ENCODE measurements around the gene STAT5B. TPM values are rescaled to one million over a fixed set of nuclear protein-coding genes. Genes with fewer than 3 reads are reported as not detected.

The STAT5B gene
- total and polyA plus RNA-seq, 2 of the 8 experiments (the other 6 are each of a cell fraction or from before 2014, with no cell fraction given): 35.3 to 52.6 TPM

DNA sequence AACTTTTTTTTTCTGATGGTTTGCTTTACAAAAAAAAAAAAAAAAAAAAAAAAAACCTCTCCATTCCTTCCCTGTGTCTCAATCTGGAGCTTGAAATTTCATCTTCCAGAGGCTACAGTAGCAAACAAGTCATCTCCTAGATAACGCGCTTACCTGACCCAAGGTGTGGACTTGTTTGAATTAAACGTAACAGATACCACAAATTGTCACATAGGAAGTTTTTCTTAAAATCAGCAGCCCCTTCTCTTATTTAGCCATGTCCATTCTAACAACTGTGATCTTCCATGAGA lies 2.0 kb downstream of the STAT5B start:
- Histone ChIP-seq H3K9me3 (ENCODE audit: insufficient read depth in 2 of 2, low read depth in 1 of 2, low read length in 1 of 2) (no peaks in the 10 kb centered on the region), H3K18ac (ENCODE audit: extremely low read depth, low read length) (no peak overlapping the region), H3K23me2 (ENCODE audit: low read depth, low read length) (peaks cover 8% of the 10 kb centered on the region; the same call in 1 of the 2 replicates), H3K27me3 (replicated peaks in 1 of 4; ENCODE audit: control insufficient read depth in 3 of 4, extremely low read depth in 1 of 4, insufficient read depth in 3 of 4, low read length in 3 of 4) (peaks cover 0 to 4% (median 2%) of the 10 kb centered on the region in 4 experiments; a peak in 1 of 7 replicates), H2BK120ac (replicated peaks; ENCODE audit: low read depth, low read length) (no peak overlapping the region), H3K4me3 (ENCODE audit: extremely low read depth in 1 of 4, insufficient read depth in 2 of 4, low read depth in 3 of 4, low read length in 4 of 4) (peak overlapping the region in 1 of 4 experiments; percentile 92; a peak in 3 of 8 replicates), H2BK15ac (ENCODE audit: low read length) (no peak overlapping the region), H3K27ac (ENCODE audit: low read depth, low read length) (no peak overlapping the region), H2BK12ac (ENCODE audit: low read depth, low read length) (no peak overlapping the region), H3K4me1 (replicated peaks in 1 of 4; ENCODE audit: control insufficient read depth in 3 of 4, insufficient read depth in 4 of 4, low read length in 3 of 4) (peaks cover 9 to 20% (median 13%) of the 10 kb centered on the region in 4 experiments; a peak in 6 of 7 replicates), H3K56ac (replicated peaks; ENCODE audit: insufficient read length, low read depth, low read length) (no peak overlapping the region), H4K8ac (ENCODE audit: extremely low read depth, insufficient read depth, low read length) (no peak overlapping the region), H3K36me3 (ENCODE audit: control insufficient read depth in 2 of 4, insufficient read depth in 4 of 4, low read length in 3 of 4) (no peaks in the 10 kb centered on the region), H3K79me1 (ENCODE audit: low read depth, low read length) (peaks cover 8% of the 10 kb centered on the region; the same call in 1 of the 2 replicates), H4K5ac (ENCODE audit: insufficient read length, low read depth, low read length) (no peak overlapping the region), H3K4ac (replicated peaks; ENCODE audit: insufficient read length, low read depth, low read length) (no peak overlapping the region), H3K79me2 (ENCODE audit: control insufficient read depth in 1 of 2, insufficient read depth in 2 of 2, low read length in 2 of 2) (peaks cover 4 to 59% of the 10 kb centered on the region in 2 experiments; a peak in 3 of 4 replicates), H4K91ac (replicated peaks; ENCODE audit: insufficient read length, low read length) (no peak overlapping the region), H2AK5ac (ENCODE audit: low read depth, low read length) (no peak overlapping the region), H3K23ac (ENCODE audit: insufficient read length) (no peak overlapping the region), H2BK20ac (ENCODE audit: low read length) (no peak overlapping the region), H3K14ac (ENCODE audit: insufficient read length) (no peak overlapping the region), H3K9ac (replicated peaks in 1 of 4; ENCODE audit: extremely low read depth in 1 of 4, low read depth in 3 of 4, low read length in 3 of 4) (no peak overlapping the region; a peak in 1 of 7 replicates), H2BK5ac (ENCODE audit: low read depth, low read length) (no peak overlapping the region), H4K20me1 (replicated peaks in 1 of 2; ENCODE audit: control insufficient read depth in 1 of 2, insufficient read depth in 2 of 2, low read length in 2 of 2) (peaks cover 0 to 2% of the 10 kb centered on the region in 2 experiments), H3K4me2 (ENCODE audit: insufficient read depth in 1 of 2, low read depth in 2 of 2, low read length in 2 of 2) (peak overlapping the region; percentile 70 to 91; a peak in 3 of 4 replicates), H2AFZ (ENCODE audit: low read length) (no peak overlapping the region)
- FAIRE-seq (no peak), DNase-seq (ENCODE audit: low read depth in 1 of 2, low spot score in 2 of 2) (no peak)
- TF ChIP-seq E2F6 (IDR thresholded peaks at IDR 0.05): no peak
- no peak for TF ChIP-seq CTBP2 (IDR thresholded peaks at IDR 0.05; ENCODE audit: borderline replicate concordance, insufficient read depth, insufficient read length, low read length)
- no peak for TF ChIP-seq KDM1A (IDR thresholded peaks at IDR 0.05; ENCODE audit: borderline replicate concordance, low read length)
- TF ChIP-seq USF2 (IDR thresholded peaks at IDR 0.05; ENCODE audit: low read length): no peak
- no peak for TF ChIP-seq BRCA1 (IDR thresholded peaks at IDR 0.05; ENCODE audit: low read depth, low read length)
- TF ChIP-seq, protein P1, sequence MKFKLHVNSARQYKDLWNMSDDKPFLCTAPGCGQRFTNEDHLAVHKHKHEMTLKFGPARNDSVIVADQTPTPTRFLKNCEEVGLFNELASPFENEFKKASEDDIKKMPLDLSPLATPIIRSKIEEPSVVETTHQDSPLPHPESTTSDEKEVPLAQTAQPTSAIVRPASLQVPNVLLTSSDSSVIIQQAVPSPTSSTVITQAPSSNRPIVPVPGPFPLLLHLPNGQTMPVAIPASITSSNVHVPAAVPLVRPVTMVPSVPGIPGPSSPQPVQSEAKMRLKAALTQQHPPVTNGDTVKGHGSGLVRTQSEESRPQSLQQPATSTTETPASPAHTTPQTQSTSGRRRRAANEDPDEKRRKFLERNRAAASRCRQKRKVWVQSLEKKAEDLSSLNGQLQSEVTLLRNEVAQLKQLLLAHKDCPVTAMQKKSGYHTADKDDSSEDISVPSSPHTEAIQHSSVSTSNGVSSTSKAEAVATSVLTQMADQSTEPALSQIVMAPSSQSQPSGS (IDR thresholded peaks at IDR 0.05; ENCODE audit: low read length): no peak
- TF ChIP-seq RBBP5 (IDR thresholded peaks at IDR 0.05; ENCODE audit: borderline replicate concordance, low read depth, low read length): no peak
- no peak for TF ChIP-seq SRF (IDR thresholded peaks at IDR 0.05; ENCODE audit: low read depth, low read length)
- no peak for TF ChIP-seq EGR1 (IDR thresholded peaks at IDR 0.05; ENCODE audit: borderline replicate concordance, low read depth, low read length)
- ChIA-PET CTCF (ENCODE audit: partially characterized antibody) (interaction anchor here (5.0 kb wide), 1 partner anchor 52 kb away, joined by 26 read pairs; no protein-coding TSS in a partner anchor), POLR2A (ENCODE audit: partially characterized antibody) (no interaction called here)
- WGBS, 2 experiments (ENCODE audit: extremely low coverage in 1 of 2, insufficient coverage in 1 of 2, insufficient read length in 1 of 2, insufficient replicate concordance in 2 of 2, low coverage in 1 of 2, low lambda C conversion rate in 2 of 2, missing lambda C conversion rate in 1 of 2): 85% methylated on average over 3 of the region's 3 CpGs; no CpG with 5 or more reads in 1 of the 2 experiments

Data from H1 (cell line).